CMK (cell line): ENCODE results near the gene CYP26A1.

Source experiments
- DNase-seq: peaks from one replicate; pipeline ENCODE4 v3.0.0-alpha.2; 2010; ENCODE audit warnings: low read depth

The CYP26A1 gene

GRCh38 chr10:93064874-93065660, 8.6 kb upstream of the CYP26A1 start:
- DNase-seq, result no peak

GRCh38 chr10:93065675-93066543, 7.8 kb upstream of the CYP26A1 start:
- DNase-seq, result no peak

- DNase-seq, result no peak
Observed at GRCh38 chr10:93066544-93066913, 7.2 kb upstream of the CYP26A1 start.

DNA sequence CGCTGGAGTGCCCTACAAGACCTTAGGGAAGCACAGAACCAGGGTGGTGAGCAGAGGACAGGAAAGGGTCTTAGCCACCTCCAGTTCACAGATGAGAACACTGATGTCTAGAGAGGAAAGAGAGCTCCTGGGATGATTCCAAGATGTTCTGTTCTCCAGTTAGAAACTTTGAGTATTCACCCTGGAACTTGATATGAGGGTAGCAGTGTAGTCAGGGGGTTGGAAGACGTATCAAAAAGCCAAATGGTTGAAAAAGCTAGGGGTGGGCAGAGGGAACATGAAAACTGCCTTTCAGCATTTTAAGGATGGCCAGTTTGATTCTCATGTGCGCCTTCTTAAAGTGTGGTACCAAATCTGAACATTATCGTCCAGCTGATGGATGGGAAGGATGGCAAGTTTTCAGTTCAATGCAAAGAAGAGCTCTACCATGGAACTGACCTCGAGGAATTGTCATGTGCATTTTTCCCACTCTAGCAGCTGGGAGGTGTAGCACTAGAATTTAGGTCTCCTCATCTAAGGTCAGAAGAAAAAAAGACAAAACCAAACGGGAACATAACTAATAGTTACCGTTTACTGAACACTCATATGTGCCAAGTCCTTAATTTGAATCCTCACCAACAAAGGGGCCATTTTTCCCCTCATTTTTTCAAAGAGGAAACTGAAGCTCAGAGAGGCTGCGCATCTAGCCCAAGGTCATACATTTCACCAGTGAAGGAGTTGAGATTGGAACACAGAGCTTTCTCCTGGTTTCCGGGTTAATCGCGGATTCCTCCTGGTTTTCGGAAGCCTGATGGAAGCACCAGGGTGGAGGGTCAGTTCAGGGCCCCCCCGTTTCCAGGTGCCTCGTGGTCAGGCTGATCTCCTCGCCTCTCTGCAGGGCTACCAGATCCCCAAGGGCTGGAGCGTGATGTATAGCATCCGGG, 6.0 kb upstream of the CYP26A1 start:
- DNase-seq, result no peak

DNA sequence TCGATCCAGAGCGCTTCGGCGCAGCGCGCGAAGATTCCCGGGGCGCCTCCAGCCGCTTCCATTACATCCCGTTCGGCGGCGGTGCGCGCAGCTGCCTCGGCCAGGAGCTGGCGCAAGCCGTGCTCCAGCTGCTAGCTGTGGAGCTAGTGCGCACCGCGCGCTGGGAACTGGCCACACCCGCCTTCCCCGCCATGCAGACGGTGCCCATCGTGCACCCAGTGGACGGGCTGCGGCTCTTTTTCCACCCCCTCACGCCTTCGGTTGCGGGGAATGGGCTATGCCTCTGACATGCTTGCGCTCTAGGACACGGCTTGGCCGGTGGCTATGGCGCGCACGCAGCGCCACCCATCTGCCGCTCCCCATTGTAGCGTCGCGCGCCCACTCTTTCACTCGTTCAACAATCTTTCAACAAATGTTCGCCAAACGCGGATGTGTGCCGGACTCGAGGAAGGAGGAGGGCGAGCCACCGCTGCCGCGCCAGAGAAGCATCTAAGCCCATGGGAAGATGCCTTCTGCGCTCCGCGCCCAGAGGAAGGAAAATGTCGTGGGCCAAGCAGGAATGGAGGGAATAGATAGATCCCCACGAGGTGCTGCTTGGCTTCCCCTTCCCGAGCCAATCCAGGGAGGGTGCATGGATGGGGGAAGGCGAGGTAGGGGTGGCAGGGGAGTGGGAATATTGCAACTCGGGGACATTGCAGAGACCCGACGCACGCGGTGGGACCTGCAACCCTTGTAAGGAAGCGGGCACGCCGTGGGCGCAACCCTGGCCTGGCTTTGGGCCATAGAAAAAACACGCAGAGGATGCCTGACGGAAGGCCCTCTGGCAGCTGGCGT, 5.1 kb upstream of the CYP26A1 start:
- no peak for DNase-seq

- no peak for DNase-seq
Observed at GRCh38 chr10:93069245-93069561, 4.5 kb upstream of the CYP26A1 start.

- DNase-seq, result no peak
Observed at GRCh38 chr10:93070378-93071176, 3.1 kb upstream of the CYP26A1 start.

GRCh38 chr10:93071177-93071472, 2.6 kb upstream of the CYP26A1 start:
- no peak for DNase-seq

DNA sequence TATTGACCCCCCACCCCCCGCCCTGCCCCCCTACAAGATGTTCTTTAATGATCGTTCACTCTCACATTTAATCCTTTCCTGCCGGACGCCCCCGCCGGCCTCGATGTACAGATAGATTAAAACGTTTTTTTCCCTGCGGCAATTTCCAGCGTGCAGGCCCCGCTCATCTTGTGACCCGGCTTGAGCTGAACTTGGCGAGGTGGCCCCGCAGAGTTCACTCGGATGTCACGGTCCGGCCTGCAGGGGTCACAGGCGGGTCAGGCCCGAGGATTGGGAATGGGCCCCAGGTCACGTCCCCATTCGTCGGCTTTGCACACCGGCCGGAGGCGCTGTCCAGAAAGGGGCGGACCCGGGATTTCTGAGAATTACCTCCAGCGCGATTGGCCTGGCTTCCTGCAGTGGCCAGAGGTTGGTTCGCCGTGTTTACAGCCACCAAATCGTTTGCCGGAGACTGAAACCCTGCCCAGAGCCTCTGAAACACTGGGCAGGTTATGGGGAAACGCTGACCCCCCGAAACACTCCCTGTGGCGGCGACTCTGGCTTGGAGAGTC, 1.9 kb upstream of the CYP26A1 start:
- DNase-seq, result peak; percentile 32

DNA sequence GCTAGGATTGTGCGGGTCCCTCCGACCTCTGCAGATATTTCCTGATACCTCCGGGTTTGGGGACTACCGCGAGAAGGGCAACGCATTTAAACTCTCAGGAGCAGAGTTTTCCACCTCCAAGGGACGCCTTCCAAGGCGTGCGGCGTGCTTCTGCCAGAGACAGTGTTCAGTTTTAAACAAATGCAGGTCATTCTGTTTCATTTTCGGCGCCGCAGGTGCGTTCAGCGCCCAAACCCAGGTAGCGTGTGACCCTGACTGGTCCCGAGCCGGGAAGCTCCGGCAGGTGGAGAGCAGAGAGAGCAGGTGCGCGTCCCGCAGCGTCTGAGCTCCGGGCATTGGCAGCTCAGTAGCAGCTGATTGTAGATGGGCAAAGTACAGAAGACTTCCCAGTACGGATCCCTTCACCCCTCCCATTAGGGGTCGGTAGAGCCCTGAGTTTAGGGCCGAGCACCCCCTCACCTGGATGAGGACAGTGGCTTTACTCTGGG, 1.4 kb upstream of the CYP26A1 start:
- DNase-seq, result no peak

DNA sequence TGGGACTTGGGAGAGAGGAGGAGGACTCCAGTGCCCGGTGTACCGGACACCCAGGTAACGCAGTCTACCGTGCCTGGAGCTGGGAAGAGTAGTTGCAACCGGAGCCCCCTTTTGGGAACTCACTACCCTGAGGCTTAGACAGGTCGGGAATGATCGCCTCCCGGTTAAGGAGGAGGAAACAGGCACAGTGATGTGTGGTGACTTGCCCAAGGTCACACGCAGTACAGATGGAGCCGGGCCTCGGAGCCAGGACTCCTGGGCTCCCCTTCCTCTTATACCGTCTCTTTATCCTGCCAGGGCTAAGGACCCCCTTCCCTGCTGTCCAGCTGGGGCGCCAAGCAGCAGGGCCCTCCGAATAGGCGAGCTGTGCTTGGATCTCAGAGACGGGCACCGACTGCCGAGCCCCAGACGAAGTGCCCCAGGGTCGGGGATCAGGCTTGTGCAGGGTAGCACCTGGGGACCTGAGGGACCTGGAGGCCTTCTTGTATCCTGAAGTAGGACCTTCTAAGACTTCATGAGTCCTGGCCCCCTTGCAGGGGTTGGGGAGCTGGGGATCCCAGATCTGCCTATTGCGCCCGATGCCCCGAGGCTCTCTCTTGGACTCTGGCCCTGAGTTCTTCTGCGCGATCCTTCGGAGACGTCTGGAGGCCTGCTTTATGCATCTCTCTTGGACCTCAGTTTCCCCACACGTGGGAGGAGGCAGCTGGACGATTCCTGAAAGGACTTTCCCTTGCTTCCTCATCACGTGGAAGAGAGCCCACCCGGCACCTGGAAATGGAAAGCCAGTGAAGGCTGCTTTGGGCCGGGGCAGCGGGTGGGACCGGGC, 767 bp upstream of the CYP26A1 start:
- DNase-seq, result no peak

- peak; percentile 67 for DNase-seq
Observed at GRCh38 chr10:93074147-93074596, 479 bp downstream of the CYP26A1 start.

GRCh38 chr10:93074597-93075368, 1.1 kb downstream of the CYP26A1 start:
- no peak for DNase-seq

GRCh38 chr10:93075369-93076221, 1.9 kb downstream of the CYP26A1 start:
- no peak for DNase-seq

DNA sequence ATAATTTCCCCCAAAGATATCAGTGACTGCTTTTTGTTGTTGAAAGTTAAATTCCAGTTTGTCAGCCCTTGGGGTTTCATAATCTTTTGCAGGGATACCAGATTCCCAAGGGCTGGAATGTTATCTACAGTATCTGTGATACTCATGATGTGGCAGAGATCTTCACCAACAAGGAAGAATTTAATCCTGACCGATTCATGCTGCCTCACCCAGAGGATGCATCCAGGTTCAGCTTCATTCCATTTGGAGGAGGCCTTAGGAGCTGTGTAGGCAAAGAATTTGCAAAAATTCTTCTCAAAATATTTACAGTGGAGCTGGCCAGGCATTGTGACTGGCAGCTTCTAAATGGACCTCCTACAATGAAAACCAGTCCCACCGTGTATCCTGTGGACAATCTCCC, 3.2 kb downstream of the CYP26A1 start:
- no peak for DNase-seq

DNA sequence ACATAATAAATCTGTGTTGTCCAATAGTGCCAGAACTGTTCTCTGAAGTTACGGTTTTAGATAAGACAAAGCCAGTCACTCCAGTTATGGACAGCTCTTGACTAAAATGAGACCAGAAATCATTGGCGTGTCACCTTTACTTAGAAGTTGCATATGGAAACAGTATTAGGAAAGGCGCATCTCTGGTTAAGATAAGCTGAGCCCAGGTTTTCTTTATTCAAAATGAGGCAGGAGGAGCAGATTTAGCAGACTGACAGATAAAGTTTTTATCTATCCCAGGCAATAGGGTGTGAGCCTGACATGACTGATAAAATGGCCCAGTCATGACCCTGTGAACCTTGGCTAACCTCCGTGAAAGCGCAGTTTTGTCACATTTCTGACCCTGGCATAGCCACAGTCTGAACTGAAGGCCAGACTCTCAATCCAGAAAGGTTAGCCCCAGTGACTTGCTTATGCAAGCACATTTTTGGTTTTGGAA, 4.2 kb downstream of the CYP26A1 start:
- DNase-seq, result no peak

- no peak for DNase-seq
Observed at GRCh38 chr10:93079663-93080349, 6.1 kb downstream of the CYP26A1 start.
